Activated CD4-positive, alpha-beta memory T cell treated with anti-CD3 and anti-CD28 coated beads for 36 hours (primary cell): ENCODE data around the gene OR2G2. TPM values are rescaled to one million over a fixed set of nuclear protein-coding genes. Genes with fewer than 3 reads are reported as not detected.

Experiments used
- CTCF ChIA-PET: fragments of 350-600 bp; sonication (Branson Sonifier 250); formaldehyde crosslinking; loops from one replicate; lab custom pipeline; 2021; ENCODE audit warnings: antibody characterized with exemption, inconsistent platforms; lab: Charles Lee
- POLR2A ChIA-PET: fragments of 350-600 bp; sonication (Branson Sonifier 250); formaldehyde crosslinking; loops from one replicate; lab custom pipeline; 2021; ENCODE audit warnings: antibody characterized with exemption; lab: Charles Lee
- DNase-seq: peaks from one replicate; pipeline ENCODE4 v3.0.0-alpha.2; 2020
- H3K27ac Mint-ChIP-seq: one replicate; pipeline ENCODE4 v1.8.0; 2021; ENCODE audit warnings: mixed read lengths
- H3K27me3 Mint-ChIP-seq: one replicate; pipeline ENCODE4 v1.8.0; 2021; ENCODE audit warnings: mixed read lengths
- H3K36me3 Mint-ChIP-seq: one replicate; pipeline ENCODE4 v1.8.0; 2021; ENCODE audit warnings: mixed read lengths
- H3K4me1 Mint-ChIP-seq: one replicate; pipeline ENCODE4 v1.8.0; 2021; ENCODE audit warnings: low read depth, mixed read lengths
- H3K4me3 Mint-ChIP-seq: one replicate; pipeline ENCODE4 v1.8.0; 2021; ENCODE audit warnings: mild to moderate bottlenecking, mixed read lengths
- H3K9me3 Mint-ChIP-seq: one replicate; pipeline ENCODE4 v1.8.0; 2021; ENCODE audit warnings: mixed read lengths
- intact Hi-C: fragments of 100-400 bp; cut with micrococcal nuclease; formaldehyde crosslinking; loops from one replicate; pipeline ENCODE4 v1.15.1; 2023
- total RNA-seq, 2 experiments: library from RNA; stranded (reverse); gene quantifications; one replicate each; pipeline ENCODE4 v1.2.3, GENCODE V29; 2021

OR2G2 gene
- total RNA-seq, result not detected

DNA sequence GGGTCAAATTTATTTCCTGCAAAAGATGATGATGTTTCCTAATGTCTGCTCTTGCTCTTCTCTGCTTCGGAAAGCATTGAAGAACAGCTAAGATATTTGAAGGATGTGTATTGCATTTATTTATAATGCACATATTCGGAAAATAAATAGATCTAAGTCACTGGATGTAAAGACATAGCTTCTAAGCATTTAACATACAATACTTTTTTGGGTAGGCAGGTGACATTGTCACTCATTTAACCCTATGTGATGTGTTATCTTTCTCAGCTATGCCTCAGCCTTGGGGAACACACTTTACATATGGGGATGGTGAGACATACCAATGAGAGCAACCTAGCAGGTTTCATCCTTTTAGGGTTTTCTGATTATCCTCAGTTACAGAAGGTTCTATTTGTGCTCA lies at the start of gene OR2G2:
OR2G2 (plus strand) TSS at position 301 of the 400 bp plus-strand sequence; CDS start at position 301, 0 bp downstream.
- no peak within 1 kb of the TSS for H3K27ac Mint-ChIP-seq
- ChIA-PET POLR2A (no interaction called here), CTCF (no interaction called here)
- H3K36me3 Mint-ChIP-seq, result no peaks in the 10 kb centered on the region
- H3K4me3 Mint-ChIP-seq, result no peak within 1 kb of the TSS
- H3K9me3 Mint-ChIP-seq, result peaks cover 8% of the 10 kb centered on the region
- H3K4me1 Mint-ChIP-seq, result peaks cover 2% of the 10 kb centered on the region
- DNase-seq, result no peak
- peaks cover 3% of the 10 kb centered on the region for H3K27me3 Mint-ChIP-seq
- intact Hi-C loops, result no loop called here

- POLR2A ChIA-PET, result no interaction called here
- no peak for DNase-seq
- Mint-ChIP-seq H3K36me3 (no peaks in the 10 kb centered on the region), H3K27me3 (peaks cover 20% of the 10 kb centered on the region), H3K27ac (no peak overlapping the region), H3K4me3 (no peak overlapping the region), H3K9me3 (no peaks in the 10 kb centered on the region), H3K4me1 (peaks cover 2% of the 10 kb centered on the region)
- CTCF ChIA-PET, result no interaction called here
- intact Hi-C loops, result no loop called here
Observed at GRCh38 chr1:247538561-247538960, 49.6 kb upstream of the OR2G2 start.

- H3K4me1 Mint-ChIP-seq, result peaks cover 2% of the 10 kb centered on the region
- H3K36me3 Mint-ChIP-seq, result no peaks in the 10 kb centered on the region
- no peaks in the 10 kb centered on the region for H3K9me3 Mint-ChIP-seq
- H3K27me3 Mint-ChIP-seq, result peaks cover 22% of the 10 kb centered on the region
- no peak overlapping the region for H3K4me3 Mint-ChIP-seq
- no peak for DNase-seq
- ChIA-PET POLR2A (no interaction called here), CTCF (no interaction called here)
- H3K27ac Mint-ChIP-seq, result no peak overlapping the region
- intact Hi-C loops, result no loop called here
Observed at GRCh38 chr1:247539215-247539614, 48.9 kb upstream of the OR2G2 start.

- intact Hi-C loops, result no loop called here
- DNase-seq, result no peak
- H3K36me3 Mint-ChIP-seq, result no peaks in the 10 kb centered on the region
- ChIA-PET POLR2A (no interaction called here), CTCF (no interaction called here)
- no peak overlapping the region for H3K27ac Mint-ChIP-seq
- H3K27me3 Mint-ChIP-seq, result peaks cover 24% of the 10 kb centered on the region
- H3K4me3 Mint-ChIP-seq, result no peak overlapping the region
- H3K9me3 Mint-ChIP-seq, result no peaks in the 10 kb centered on the region
- H3K4me1 Mint-ChIP-seq, result peaks cover 2% of the 10 kb centered on the region
Observed at GRCh38 chr1:247540581-247540980, 47.6 kb upstream of the OR2G2 start.

- H3K27me3 Mint-ChIP-seq, result peaks cover 32% of the 10 kb centered on the region
- no peak for DNase-seq
- POLR2A ChIA-PET, result no interaction called here
- intact Hi-C loops, result no loop called here
- H3K4me3 Mint-ChIP-seq, result no peak overlapping the region
- H3K36me3 Mint-ChIP-seq, result no peaks in the 10 kb centered on the region
- H3K4me1 Mint-ChIP-seq, result peaks cover 2% of the 10 kb centered on the region
- no peak overlapping the region for H3K27ac Mint-ChIP-seq
- CTCF ChIA-PET, result interaction anchor here (1.2 kb wide), 1 partner anchor 10 kb away, joined by 3 read pairs; no protein-coding TSS in a partner anchor
- H3K9me3 Mint-ChIP-seq, result no peaks in the 10 kb centered on the region
Observed at GRCh38 chr1:247542811-247543210, 45.3 kb upstream of the OR2G2 start.

DNA sequence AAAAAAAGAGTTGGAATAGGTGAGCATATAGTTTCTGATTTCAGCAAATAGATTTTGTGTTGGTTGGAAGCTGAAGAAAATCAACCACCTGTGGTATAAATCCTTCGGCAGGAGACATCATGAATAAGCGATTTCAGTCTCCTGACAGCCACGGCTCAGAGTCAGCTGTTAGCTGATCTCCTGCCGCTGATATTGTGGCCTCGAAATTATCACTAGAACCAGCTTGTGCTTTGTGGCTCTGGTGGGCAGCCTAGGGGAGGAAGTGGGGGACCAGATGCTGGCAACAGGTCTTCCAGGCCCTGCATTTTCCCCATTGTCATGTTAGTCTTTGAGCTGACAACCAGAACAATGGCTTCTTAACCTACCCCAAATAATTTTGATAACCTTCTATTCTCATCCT lies 40.1 kb upstream of the OR2G2 start:
- no peak overlapping the region for H3K27ac Mint-ChIP-seq
- H3K4me1 Mint-ChIP-seq, result peaks cover 9% of the 10 kb centered on the region
- no peak overlapping the region for H3K4me3 Mint-ChIP-seq
- intact Hi-C loops, result no loop called here
- H3K36me3 Mint-ChIP-seq, result no peaks in the 10 kb centered on the region
- DNase-seq, result no peak
- peaks cover 25% of the 10 kb centered on the region for H3K27me3 Mint-ChIP-seq
- ChIA-PET POLR2A (no interaction called here), CTCF (interaction anchor here (1.1 kb wide), 1 partner anchor 29 kb away, joined by 3 read pairs; no protein-coding TSS in a partner anchor)
- no peaks in the 10 kb centered on the region for H3K9me3 Mint-ChIP-seq

DNA sequence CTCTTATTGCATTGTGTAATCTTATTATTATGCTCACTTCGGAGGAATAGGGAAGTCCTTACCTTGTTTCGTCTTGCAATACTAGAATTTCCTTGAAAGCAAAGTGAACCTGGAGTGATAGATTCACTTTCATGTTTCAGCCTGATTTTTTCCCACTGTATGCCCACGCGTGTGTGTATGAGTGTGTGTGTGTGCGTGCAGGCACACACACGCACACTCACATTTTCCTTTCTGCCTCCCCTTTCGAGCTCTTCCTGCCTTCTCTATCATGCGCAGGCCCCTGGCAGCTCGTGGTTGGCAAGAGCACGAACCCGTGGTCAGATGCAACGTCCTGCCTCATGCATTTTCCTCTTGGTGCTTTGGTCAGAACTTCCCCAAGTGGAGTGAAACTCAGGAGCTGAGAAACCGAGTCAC lies 39.4 kb upstream of the OR2G2 start, which contains the start of gene GCSAML:
GCSAML (plus strand) TSS at position 366 of the 414 bp plus-strand sequence. CDS start 58 bp downstream, outside the sequence.
- no peak within 1 kb of the TSS for H3K4me3 Mint-ChIP-seq
- no peak within 1 kb of the TSS for H3K27ac Mint-ChIP-seq
- POLR2A ChIA-PET, result no interaction called here

DNA sequence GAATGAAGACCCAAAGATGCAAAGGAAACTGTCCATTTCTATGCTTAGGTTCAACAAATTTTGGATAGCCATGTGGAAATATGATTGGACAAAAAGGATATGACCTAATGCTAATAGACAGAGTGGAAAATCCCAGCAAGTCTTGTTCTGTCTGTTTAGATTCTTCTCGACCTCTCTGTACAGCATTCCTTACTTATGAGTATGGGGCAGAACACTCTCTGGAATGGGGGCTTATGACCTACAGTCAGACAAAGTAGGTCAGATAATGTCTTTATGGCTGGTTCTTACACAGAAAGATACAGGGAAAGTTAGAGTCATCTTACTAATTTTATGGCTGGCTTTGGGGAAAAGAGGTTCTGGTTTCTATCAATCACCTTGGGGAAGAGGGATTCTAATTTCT lies 36.4 kb upstream of the OR2G2 start:
- H3K36me3 Mint-ChIP-seq, result no peaks in the 10 kb centered on the region
- H3K4me1 Mint-ChIP-seq, result peaks cover 9% of the 10 kb centered on the region
- H3K27me3 Mint-ChIP-seq, result peaks cover 18% of the 10 kb centered on the region
- CTCF ChIA-PET, result no interaction called here
- H3K9me3 Mint-ChIP-seq, result no peaks in the 10 kb centered on the region
- no peak for DNase-seq
- intact Hi-C loops, result no loop called here
- POLR2A ChIA-PET, result no interaction called here
- H3K4me3 Mint-ChIP-seq, result no peak overlapping the region
- no peak overlapping the region for H3K27ac Mint-ChIP-seq

More for the DNA sequence above, 39.4 kb upstream of the OR2G2 start, which contains the start of gene GCSAML:
- Mint-ChIP-seq H3K27me3 (peaks cover 25% of the 10 kb centered on the region), H3K4me1 (peaks cover 9% of the 10 kb centered on the region), H3K9me3 (no peaks in the 10 kb centered on the region), H3K36me3 (no peaks in the 10 kb centered on the region)
- CTCF ChIA-PET, result no interaction called here
- intact Hi-C loops, result no loop called here
- peak; percentile 12 for DNase-seq

- CTCF ChIA-PET, result no interaction called here
- DNase-seq, result no peak
- intact Hi-C loops, result no loop called here
- H3K4me3 Mint-ChIP-seq, result no peak overlapping the region
- H3K27me3 Mint-ChIP-seq, result peaks cover 15% of the 10 kb centered on the region
- POLR2A ChIA-PET, result no interaction called here
- peaks cover 9% of the 10 kb centered on the region for H3K4me1 Mint-ChIP-seq
- no peaks in the 10 kb centered on the region for H3K9me3 Mint-ChIP-seq
- no peak overlapping the region for H3K27ac Mint-ChIP-seq
- H3K36me3 Mint-ChIP-seq, result no peaks in the 10 kb centered on the region
Observed at GRCh38 chr1:247552231-247552630, 35.9 kb upstream of the OR2G2 start.

GRCh38 chr1:247557926-247558674 lies 30.1 kb upstream of the OR2G2 start:
- H3K36me3 Mint-ChIP-seq, result no peaks in the 10 kb centered on the region

DNA sequence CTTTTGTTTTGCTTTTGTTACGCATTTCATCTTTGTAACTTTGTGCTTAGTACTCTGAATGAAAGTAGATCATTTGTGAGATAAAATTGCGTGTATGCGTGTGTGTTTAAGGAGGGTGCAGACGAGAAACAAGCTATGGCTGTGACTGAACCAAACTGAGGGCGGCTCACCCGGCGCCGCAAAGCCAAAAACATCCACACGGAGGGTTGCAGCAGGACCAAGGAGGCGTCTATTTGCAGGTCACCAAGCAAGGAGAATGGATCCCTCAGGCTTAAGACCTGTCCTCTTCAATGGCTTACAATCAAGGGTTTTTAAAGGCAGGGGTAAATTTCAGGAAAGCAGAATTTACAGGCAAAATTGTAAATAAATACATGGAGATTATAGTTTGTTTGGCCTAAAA lies 26.4 kb upstream of the OR2G2 start:
- intact Hi-C loops, result no loop called here
- Mint-ChIP-seq H3K9me3 (no peaks in the 10 kb centered on the region), H3K4me3 (no peak overlapping the region), H3K27me3 (peaks cover 1% of the 10 kb centered on the region), H3K27ac (no peak overlapping the region), H3K4me1 (peaks cover 5% of the 10 kb centered on the region), H3K36me3 (no peaks in the 10 kb centered on the region)
- ChIA-PET CTCF (no interaction called here), POLR2A (no interaction called here)
- no peak for DNase-seq

More at GRCh38 chr1:247557926-247558674, 30.1 kb upstream of the OR2G2 start:
- Mint-ChIP-seq H3K9me3 (no peaks in the 10 kb centered on the region), H3K4me3 (no peak overlapping the region), H3K27ac (no peak overlapping the region), H3K4me1 (peaks cover 5% of the 10 kb centered on the region), H3K27me3 (peaks cover 1% of the 10 kb centered on the region)
- no peak for DNase-seq
- POLR2A ChIA-PET, result no interaction called here
- intact Hi-C loops, result no loop called here
- CTCF ChIA-PET, result no interaction called here

GRCh38 chr1:247562198-247562597 lies 26.0 kb upstream of the OR2G2 start:
- Mint-ChIP-seq H3K9me3 (no peaks in the 10 kb centered on the region), H3K4me3 (no peak overlapping the region), H3K4me1 (peaks cover 5% of the 10 kb centered on the region), H3K27ac (no peak overlapping the region), H3K27me3 (peaks cover 1% of the 10 kb centered on the region), H3K36me3 (no peaks in the 10 kb centered on the region)
- no peak for DNase-seq
- ChIA-PET POLR2A (no interaction called here), CTCF (no interaction called here)
- intact Hi-C loops, result no loop called here

GRCh38 chr1:247574236-247574635 lies 13.9 kb upstream of the OR2G2 start:
- intact Hi-C loops, result no loop called here
- DNase-seq, result no peak
- no peaks in the 10 kb centered on the region for H3K36me3 Mint-ChIP-seq
- peaks cover 10% of the 10 kb centered on the region for H3K9me3 Mint-ChIP-seq
- ChIA-PET POLR2A (no interaction called here), CTCF (interaction anchor here (1.3 kb wide), 1 partner anchor 43 kb away, joined by 3 read pairs; no protein-coding TSS in a partner anchor)
- H3K27ac Mint-ChIP-seq, result no peak overlapping the region
- H3K27me3 Mint-ChIP-seq, result peaks cover 6% of the 10 kb centered on the region
- H3K4me1 Mint-ChIP-seq, result no peaks in the 10 kb centered on the region
- no peak overlapping the region for H3K4me3 Mint-ChIP-seq
